HG03558 (cell line): ENCODE results near the gene ITPRID2.
"Not testable (repeated sequence)": the region's sequence is repeated elsewhere in the genome, so short reads cannot be mapped to it uniquely, and the experiment has no call there.

ENCODE experiments used
- ATAC-seq: cut with Tn5 transposase; IDR thresholded peaks from one replicate; pipeline ENCODE4 v1.9.1; 2021; ENCODE audit warnings: moderate number of reproducible peaks; ENCODE audit not compliant: unreplicated experiment; ENCODE audit errors: extremely low read depth

Gene ITPRID2

GRCh38 chr2:181954538-181954883, 63.0 kb downstream of the ITPRID2 start:
- ATAC-seq, result no peak

- ATAC-seq, result no peak
These were observed 63.5 kb downstream of the ITPRID2 start for GRCh38 chr2:181955010-181955409.

- ATAC-seq, result not testable (repeated sequence)
These were observed 64.3 kb downstream of the ITPRID2 start for GRCh38 chr2:181955866-181956265.

GRCh38 chr2:181957668-181958067, 66.1 kb downstream of the ITPRID2 start:
- no peak for ATAC-seq

GRCh38 chr2:181958726-181959125, 67.2 kb downstream of the ITPRID2 start:
- no peak for ATAC-seq

GRCh38 chr2:181959508-181959907, 68.0 kb downstream of the ITPRID2 start:
- no peak for ATAC-seq

- ATAC-seq, result not testable (repeated sequence)
These were observed 69.6 kb downstream of the ITPRID2 start for GRCh38 chr2:181961167-181961566.

- no peak for ATAC-seq
These were observed 70.6 kb downstream of the ITPRID2 start for GRCh38 chr2:181962142-181962541.

- ATAC-seq, result no peak
These were observed 78.7 kb downstream of the ITPRID2 start for GRCh38 chr2:181970160-181970794.

GRCh38 chr2:181971032-181971431, 79.5 kb downstream of the ITPRID2 start:
- ATAC-seq, result no peak

GRCh38 chr2:181972431-181973170, 81.1 kb downstream of the ITPRID2 start:
- ATAC-seq, result no peak

- no peak for ATAC-seq
These were observed 81.7 kb downstream of the ITPRID2 start for GRCh38 chr2:181973171-181973783.

GRCh38 chr2:181977661-181978350, 86.3 kb downstream of the ITPRID2 start:
- ATAC-seq, result peak; percentile 62

GRCh38 chr2:181978351-181979150, 87.0 kb downstream of the ITPRID2 start:
- no peak for ATAC-seq
